ENCODE results near the gene CTRB2. TPM values are rescaled to one million over a fixed set of nuclear protein-coding genes. Genes with fewer than 3 reads are reported as not detected.

The CTRB2 gene
- total and polyA plus RNA-seq, 2 of the 8 experiments (the other 6 are each of a cell fraction or from before 2014, with no cell fraction given): not detected

GRCh38 chr16:75256059-75256571 is 49.2 kb upstream of the CTRB2 start (continued):
- peak; percentile 29 to 47; a peak in 3 of 4 replicates for TF ChIP-seq RAD21 (IDR thresholded peaks at IDR 0.05 in 1 of 2, conservative IDR thresholded peaks at IDR 0.05 in 1 of 2; ENCODE audit: low read depth in 2 of 2, low read length in 2 of 2)
